HepG2 (cell line): ENCODE data around the gene JSRP1. TPM values are rescaled to one million over a fixed set of nuclear protein-coding genes. Genes with fewer than 3 reads are reported as not detected.

Experiments used
- AGO1 ChIP-seq: fragments of 200-400 bp; formaldehyde crosslinking; IDR thresholded peaks from 2 replicates; pipeline ENCODE4 v1.6.1; 2017; ENCODE audit warnings: mild to moderate bottlenecking, low read depth, low read length, moderate library complexity; ENCODE audit not compliant: poor library complexity, severe bottlenecking
- AKAP8 ChIP-seq: sonication (generic); formaldehyde crosslinking; IDR thresholded peaks from 2 replicates; pipeline ENCODE4 v1.5.1; 2020; ENCODE audit warnings: mild to moderate bottlenecking, missing genetic modification reagents
- ATF4 ChIP-seq, 2 experiments: fragments of 450-650 bp in 1 of 2; sonication (generic) in 1 of 2; formaldehyde crosslinking; IDR thresholded peaks; 2 replicates each; pipeline versions ENCODE4 v1.5.0 to v1.8.0; 2020 to 2022; ENCODE audit warnings: mild to moderate bottlenecking in 1 of 2, missing genetic modification reagents in 1 of 2
- ATF7-NPFF ChIP-seq: sonication (generic); formaldehyde crosslinking; IDR thresholded peaks from 2 replicates; pipeline ENCODE4 v1.8.1; 2023; ENCODE audit warnings: mild to moderate bottlenecking, low read depth, missing genetic modification reagents, moderate library complexity
- BRF2 ChIP-seq: sonication (generic); formaldehyde crosslinking; IDR thresholded peaks from 2 replicates; pipeline ENCODE4 v1.8.1; 2022; ENCODE audit warnings: mild to moderate bottlenecking, missing genetic modification reagents
- CEBPB ChIP-seq: IDR thresholded peaks from 2 replicates; pipeline ENCODE4 v1.6.1; 2011; ENCODE audit warnings: low read depth, low read length, improper control_type of control experiment, borderline replicate concordance
- KAT8 ChIP-seq: IDR thresholded peaks from 2 replicates; pipeline ENCODE4 v1.6.1; 2016; ENCODE audit warnings: missing genetic modification reagents, missing compliant biosample characterization
- MXI1 ChIP-seq: IDR thresholded peaks from 3 replicates; pipeline ENCODE4 v1.6.1; 2012; ENCODE audit warnings: low read depth, low read length, inconsistent platforms, borderline replicate concordance
- PHF8 ChIP-seq: sonication (generic); formaldehyde crosslinking; IDR thresholded peaks from 2 replicates; pipeline ENCODE4 v1.5.0; 2020; ENCODE audit warnings: missing genetic modification reagents
- PLRG1 ChIP-seq: fragments of 450-650 bp; conservative IDR thresholded peaks from 2 replicates; pipeline ENCODE4 v1.6.1; 2016
- RXRB ChIP-seq: IDR thresholded peaks from 2 replicates; pipeline ENCODE4 v1.6.1; 2016; ENCODE audit warnings: borderline replicate concordance, missing genetic modification reagents, missing compliant biosample characterization
- SPEN ChIP-seq: sonication (generic); formaldehyde crosslinking; IDR thresholded peaks from 2 replicates; pipeline ENCODE4 v1.5.1; 2020; ENCODE audit warnings: low read depth, mild to moderate bottlenecking, missing genetic modification reagents
- TEAD3 ChIP-seq: optimal IDR thresholded peaks from 2 replicates; pipeline ENCODE3; 2016; ENCODE audit warnings: borderline replicate concordance
- TFE3 ChIP-seq: IDR thresholded peaks from 2 replicates; pipeline ENCODE4 v1.6.1; 2016
- ZBTB10 ChIP-seq: sonication (generic); formaldehyde crosslinking; IDR thresholded peaks from 2 replicates; pipeline ENCODE4 v1.4.0; 2020; ENCODE audit warnings: missing genetic modification reagents, borderline replicate concordance
- ZGPAT ChIP-seq: IDR thresholded peaks from 2 replicates; pipeline ENCODE4 v1.6.1; 2016; ENCODE audit warnings: mild to moderate bottlenecking
- ZHX1 ChIP-seq: sonication (generic); formaldehyde crosslinking; IDR thresholded peaks from 2 replicates; pipeline ENCODE4 v1.8.1; 2022; ENCODE audit warnings: low read depth, mild to moderate bottlenecking, missing genetic modification reagents
- polyA plus RNA-seq, 8 experiments: library from polyadenylated mRNA; depleted of rRNA in 3 of 8; stranded (reverse) in 7 of 8; unstranded in 1 of 8; fragments of >200 nt; fragmentation: Illumina TruSeq in 4 of 8; extraction: Trizol in 4 of 8; gene quantifications; 2 replicates each; pipeline versions ENCODE4 v1.2.1 to v1.2.3, GENCODE V29; 2011 to 2016; ENCODE audit warnings: low read depth in 4 of 8, missing spikeins in 1 of 8, mixed read lengths in 1 of 8; ENCODE audit not compliant: insufficient read depth in 1 of 8
- total RNA-seq, 5 experiments: library from RNA; depleted of rRNA; stranded (reverse); fragments of >200 nt; fragmentation: Illumina TruSeq; extraction: Trizol; gene quantifications; 2 replicates each; pipeline ENCODE4 v1.2.3, GENCODE V29; 2016; ENCODE audit warnings: low read depth in 1 of 5

The JSRP1 gene
- total and polyA plus RNA-seq, 2 of the 13 experiments (the other 11 are each of a cell fraction or from before 2014, with no cell fraction given) = 0.16 to 0.38 TPM

- TF ChIP-seq BRF2 (CRISPR knock-in tag) (no peak), ATF4 (CRISPR knock-in tag; IDR thresholded peaks at IDR 0.05) (peak in 1 of 2 experiments; percentile 94; a peak in 2 of 4 replicates), CEBPB (peak; percentile 93), ZBTB10 (CRISPR knock-in tag) (0 out of 2 replicates have a peak, but pooled peaks have one; percentile 37), SPEN (CRISPR knock-in tag) (0 out of 2 replicates have a peak, but pooled peaks have one; percentile 16), PHF8 (CRISPR knock-in tag) (peak; percentile 42), AKAP8 (no peak), MXI1 (peak; percentile 14; the same call in 1 of the 3 replicates), TEAD3 (CRISPR knock-in tag) (no peak), AGO1 (peak; percentile 99), ZHX1 (0 out of 2 replicates have a peak, but pooled peaks have one; percentile 24), RXRB (CRISPR knock-in tag) (0 out of 2 replicates have a peak, but pooled peaks have one; percentile 12), ATF7-NPFF (peak; percentile 58; the same call in 1 of the 2 replicates), PLRG1 (no peak), ZGPAT (0 out of 2 replicates have a peak, but pooled peaks have one; percentile 16), TFE3 (no peak), KAT8 (CRISPR knock-in tag) (peak; percentile 4; the same call in 1 of the 2 replicates)
Measured at GRCh38 chr19:2270423-2271233, 14.4 kb upstream of the JSRP1 start (continued).
